ENCODE results near the gene CCR5. TPM values are rescaled to one million over a fixed set of nuclear protein-coding genes. Genes with fewer than 3 reads are reported as not detected.
"Not testable (repeated sequence)": the region's sequence is repeated elsewhere in the genome, so short reads cannot be mapped to it uniquely, and the experiment has no call there.

CCR5 gene
- under 1 TPM; 0.17 to 0.48 (median 0.43) TPM for polyA plus RNA-seq (ENCODE audit: insufficient read length in 4 of 4)

DNA sequence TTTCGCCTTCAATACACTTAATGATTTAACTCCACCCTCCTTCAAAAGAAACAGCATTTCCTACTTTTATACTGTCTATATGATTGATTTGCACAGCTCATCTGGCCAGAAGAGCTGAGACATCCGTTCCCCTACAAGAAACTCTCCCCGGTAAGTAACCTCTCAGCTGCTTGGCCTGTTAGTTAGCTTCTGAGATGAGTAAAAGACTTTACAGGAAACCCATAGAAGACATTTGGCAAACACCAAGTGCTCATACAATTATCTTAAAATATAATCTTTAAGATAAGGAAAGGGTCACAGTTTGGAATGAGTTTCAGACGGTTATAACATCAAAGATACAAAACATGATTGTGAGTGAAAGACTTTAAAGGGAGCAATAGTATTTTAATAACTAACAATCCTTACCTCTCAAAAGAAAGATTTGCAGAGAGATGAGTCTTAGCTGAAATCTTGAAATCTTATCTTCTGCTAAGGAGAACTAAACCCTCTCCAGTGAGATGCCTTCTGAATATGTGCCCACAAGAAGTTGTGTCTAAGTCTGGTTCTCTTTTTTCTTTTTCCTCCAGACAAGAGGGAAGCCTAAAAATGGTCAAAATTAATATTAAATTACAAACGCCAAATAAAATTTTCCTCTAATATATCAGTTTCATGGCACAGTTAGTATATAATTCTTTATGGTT, at the start of gene CCR5:
TSS of gene CCR5 (plus strand) at position 108 of the 680 bp plus-strand sequence. CDS start 1,957 bp downstream, outside the sequence.
- no peak for DNase-seq (ENCODE audit: low read depth in 4 of 4, low spot score in 2 of 4)

DNA sequence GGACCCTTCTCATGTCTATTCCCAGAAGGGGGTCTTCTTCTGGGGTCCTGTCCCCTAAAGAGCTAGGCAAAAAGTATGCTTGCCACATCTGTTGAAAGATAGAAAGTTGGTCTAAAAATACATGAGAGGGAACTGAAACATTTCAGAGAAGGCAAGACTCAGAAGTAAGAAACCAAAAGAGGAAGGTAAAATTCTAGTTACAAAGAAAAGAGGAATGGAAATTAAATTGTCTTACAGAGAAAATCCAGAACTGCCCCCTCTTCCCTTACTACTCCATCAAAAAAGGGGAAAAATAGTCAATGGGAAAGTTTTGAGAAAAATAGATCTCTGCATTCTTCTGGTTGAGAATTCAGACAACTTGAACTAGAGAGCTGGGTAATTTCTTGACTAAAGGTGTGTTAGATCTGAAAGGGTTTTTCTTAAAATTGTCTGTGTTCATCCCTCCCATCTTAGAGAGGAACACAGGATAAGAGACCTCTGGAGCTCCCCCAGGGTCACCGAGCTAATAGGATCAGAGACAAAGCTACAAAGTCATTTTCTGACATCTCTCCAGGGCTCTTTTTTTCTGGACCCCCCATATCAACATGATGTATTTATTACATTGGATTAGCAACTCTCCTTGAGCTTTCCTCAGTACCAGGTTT, 49.2 kb upstream of the CCR5 start:
- DNase-seq (ENCODE audit: low read depth in 4 of 4, low spot score in 2 of 4): no peak

DNA sequence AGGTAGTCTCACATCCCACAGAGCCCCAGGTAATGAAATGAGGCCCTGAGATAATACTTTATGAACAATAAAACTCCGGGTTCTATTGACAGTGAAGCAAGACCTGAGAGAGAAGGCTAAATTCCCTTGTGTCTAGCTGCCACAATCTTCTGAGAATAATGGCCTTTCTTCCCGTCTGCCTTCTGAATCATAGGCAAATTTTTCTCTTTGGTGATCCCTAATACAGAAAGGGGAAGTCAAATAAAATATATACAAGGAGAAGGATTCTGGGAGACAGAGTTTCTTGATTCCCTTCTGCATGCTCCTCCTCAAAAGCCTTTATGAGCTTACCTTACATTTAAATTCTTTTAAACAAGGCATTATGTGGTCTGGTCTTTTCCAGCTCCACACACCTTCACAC, 46.7 kb upstream of the CCR5 start:
- DNase-seq (ENCODE audit: low read depth in 4 of 4, low spot score in 2 of 4): no peak

GRCh38 chr3:46325645-46326300, 45.0 kb upstream of the CCR5 start:
- DNase-seq (ENCODE audit: low read depth in 4 of 4, low spot score in 2 of 4): no peak

DNA sequence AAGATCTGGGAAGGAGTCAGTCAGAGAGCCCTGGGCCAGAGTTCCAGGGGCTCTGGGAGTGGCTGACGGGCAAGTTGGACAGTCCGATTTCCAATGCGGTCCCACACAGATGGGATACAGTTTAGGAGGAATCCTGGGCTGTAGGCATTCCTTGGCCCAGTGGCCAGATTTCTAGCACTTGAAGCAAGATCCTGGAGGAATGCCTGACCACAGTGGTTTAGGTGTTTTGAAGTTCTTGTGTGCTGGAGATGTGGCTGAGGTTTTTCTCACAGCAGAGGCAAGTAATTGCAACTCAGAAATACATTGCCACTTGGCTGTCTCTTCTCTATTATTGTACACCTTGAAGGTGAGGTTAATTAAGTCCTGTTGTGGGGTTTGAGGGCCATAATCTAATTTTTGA, 40.1 kb upstream of the CCR5 start:
- not testable (repeated sequence) for DNase-seq (ENCODE audit: low read depth in 4 of 4, low spot score in 2 of 4)

GRCh38 chr3:46334741-46335478, 35.8 kb upstream of the CCR5 start:
- no peak for DNase-seq (ENCODE audit: low read depth in 4 of 4, low spot score in 2 of 4)

DNA sequence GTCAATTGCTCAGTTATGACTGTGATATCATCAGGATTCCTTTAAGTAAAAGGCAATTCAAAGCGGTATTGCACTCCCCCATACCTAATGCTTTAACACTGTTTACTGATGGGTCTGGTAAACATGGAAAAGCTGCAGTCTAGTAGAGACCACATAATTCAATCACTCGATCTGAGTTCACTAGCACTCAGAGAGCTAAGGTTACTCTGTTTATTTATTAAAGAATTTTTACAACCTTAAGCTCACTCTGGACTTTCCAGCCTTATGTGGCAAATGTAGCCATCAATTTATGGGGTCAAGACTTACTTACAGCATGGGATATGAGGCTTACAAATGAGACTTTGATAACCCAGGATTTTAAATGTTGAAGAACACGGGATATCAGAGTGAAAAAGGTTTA, 35.2 kb upstream of the CCR5 start:
- no peak for DNase-seq (ENCODE audit: low read depth in 4 of 4, low spot score in 2 of 4)

- DNase-seq (ENCODE audit: low read depth in 4 of 4, low spot score in 2 of 4): no peak
Observed at GRCh38 chr3:46337911-46338310, 32.8 kb upstream of the CCR5 start.

GRCh38 chr3:46338840-46339239, 31.9 kb upstream of the CCR5 start:
- no peak for DNase-seq (ENCODE audit: low read depth in 4 of 4, low spot score in 2 of 4)

GRCh38 chr3:46344476-46344875, 26.3 kb upstream of the CCR5 start:
- DNase-seq (ENCODE audit: low read depth in 4 of 4, low spot score in 2 of 4): no peak

DNA sequence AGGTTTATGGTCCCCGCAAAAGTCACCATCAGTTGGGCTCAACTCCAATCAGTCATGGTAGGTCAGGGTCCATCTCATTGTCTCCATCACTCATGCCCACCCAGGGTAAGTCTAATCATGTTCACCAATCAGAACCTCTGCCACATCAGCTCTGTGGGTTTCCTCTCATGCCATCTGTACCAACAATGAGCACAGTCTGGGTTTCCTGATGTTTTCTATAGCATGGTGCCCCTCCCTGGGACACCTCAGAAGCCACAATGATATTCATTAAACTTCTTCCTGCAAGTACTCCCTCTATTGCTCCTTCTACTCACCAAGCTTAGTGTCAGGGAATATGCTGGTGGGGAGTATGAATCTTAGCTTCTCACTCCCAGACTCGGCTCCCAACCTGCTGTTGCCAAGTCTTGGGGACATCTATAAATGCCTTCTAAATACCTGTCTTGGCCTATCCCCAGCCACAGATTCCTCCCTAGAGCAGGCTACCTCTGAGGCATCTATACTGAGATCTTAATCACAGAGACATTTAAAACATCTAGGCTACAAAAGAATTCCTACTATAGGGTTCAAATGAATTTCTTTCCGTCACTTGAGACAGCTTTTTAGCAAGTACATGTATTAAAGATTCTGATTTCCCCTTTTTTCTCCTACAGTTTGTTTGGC, 21.8 kb upstream of the CCR5 start:
- DNase-seq (ENCODE audit: low read depth in 4 of 4, low spot score in 2 of 4): no peak

DNA sequence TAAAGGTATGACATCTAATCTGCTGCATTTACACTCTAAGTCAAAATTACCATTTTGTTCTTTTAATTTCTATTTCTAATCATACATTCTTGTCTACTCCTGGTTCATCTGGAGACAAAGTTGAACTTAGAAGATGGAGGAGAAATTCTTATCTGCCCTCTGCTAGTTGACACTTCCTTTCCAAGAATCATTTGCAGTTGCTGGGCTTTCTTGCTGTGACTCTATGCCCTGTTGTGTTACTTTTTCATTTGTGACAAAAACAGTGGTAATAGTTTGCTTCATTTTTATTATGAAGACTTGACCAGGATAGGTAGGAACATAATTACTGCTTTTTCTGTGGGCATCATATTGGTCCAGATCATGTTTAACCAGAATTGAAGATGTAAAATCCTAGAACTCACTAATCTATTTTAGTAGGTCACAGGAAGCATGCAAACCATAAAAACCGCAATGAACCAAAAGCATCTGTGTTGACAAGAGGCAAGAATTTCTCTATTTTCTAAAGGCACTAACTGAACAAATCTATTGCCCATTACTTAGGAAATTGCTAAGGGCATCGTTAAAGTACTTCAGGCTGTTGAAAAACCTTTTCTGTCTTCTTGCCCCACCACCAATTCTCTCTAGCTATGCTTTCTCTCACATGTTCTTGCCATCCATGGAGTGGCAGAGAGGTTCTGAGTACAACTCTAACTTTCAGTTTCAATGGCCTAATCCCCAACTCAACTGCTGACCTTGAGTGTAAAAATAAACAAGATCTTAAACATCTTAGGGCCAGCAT, 21.1 kb upstream of the CCR5 start:
- no peak for DNase-seq (ENCODE audit: low read depth in 4 of 4, low spot score in 2 of 4)

- DNase-seq (ENCODE audit: low read depth in 4 of 4, low spot score in 2 of 4): no peak
Observed at GRCh38 chr3:46350262-46350565, 20.5 kb upstream of the CCR5 start.

DNA sequence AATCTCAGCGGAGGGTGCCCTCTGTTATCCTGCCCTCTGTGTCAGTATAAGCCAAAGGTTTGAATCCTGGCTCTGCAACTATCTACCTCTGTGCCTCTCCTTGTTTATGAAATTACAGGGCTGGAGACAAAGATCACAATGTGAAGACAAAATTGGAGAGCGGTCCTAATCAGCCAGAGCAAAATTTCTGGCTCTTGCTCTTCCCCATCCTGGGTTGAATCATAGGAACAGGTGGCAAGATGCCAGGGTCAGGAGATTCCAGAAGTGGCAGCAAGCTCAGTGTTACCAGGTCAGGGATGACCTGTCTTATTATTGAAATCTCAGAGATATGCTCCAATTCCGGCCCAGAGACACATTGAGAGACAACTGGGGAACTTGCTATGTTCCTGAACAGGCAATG, 19.1 kb upstream of the CCR5 start:
- DNase-seq (ENCODE audit: low read depth in 4 of 4, low spot score in 2 of 4): no peak

DNA sequence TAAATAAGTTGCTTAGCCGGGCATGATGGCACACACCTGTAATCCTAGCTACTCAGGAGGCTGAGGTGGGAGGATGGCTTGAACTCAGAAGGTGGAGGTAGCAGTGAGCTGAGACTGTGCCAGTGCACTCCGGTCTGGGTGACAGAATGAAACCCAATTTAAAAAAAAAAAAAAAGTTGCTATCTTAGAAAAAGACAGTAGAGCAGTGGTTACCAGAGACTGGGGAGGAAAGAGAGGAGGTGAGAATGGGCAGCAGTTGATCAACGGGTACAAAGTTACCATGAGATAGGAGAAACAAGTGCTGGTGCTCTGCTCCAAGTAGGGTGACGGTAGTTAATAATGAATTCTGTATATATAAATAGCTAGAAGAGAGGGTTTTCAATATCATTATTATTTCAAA, 17.7 kb upstream of the CCR5 start:
- no peak for DNase-seq (ENCODE audit: low read depth in 4 of 4, low spot score in 2 of 4)

DNA sequence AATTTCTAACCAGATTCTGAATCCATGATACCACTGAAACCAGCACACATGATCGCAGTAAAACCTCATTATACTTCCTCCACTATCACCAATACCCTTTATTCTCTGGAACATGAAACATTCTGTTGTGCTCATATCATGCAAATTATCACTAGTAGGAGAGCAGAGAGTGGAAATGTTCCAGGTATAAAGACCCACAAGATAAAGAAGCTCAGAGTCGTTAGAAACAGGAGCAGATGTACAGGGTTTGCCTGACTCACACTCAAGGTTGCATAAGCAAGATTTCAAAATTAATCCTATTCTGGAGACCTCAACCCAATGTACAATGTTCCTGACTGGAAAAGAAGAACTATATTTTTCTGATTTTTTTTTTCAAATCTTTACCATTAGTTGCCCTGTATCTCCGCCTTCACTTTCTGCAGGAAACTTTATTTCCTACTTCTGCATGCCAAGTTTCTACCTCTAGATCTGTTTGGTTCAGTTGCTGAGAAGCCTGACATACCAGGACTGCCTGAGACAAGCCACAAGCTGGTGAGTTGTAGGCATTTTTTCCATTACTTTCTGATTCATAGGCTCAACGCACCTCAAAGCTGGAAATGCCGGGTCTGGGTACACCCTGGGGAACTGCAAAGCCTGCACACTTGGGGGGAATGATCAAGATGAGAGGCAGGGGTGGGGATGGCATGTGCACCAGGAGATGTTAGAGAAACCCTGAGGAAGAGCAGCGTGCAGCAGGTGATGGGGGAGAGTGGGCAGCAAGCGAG, 16.9 kb upstream of the CCR5 start, which contains the start of gene CCR2:
TSS of gene CCR2 (plus strand) at position 465 of the 764 bp plus-strand sequence. CDS start 3,417 bp downstream, outside the sequence.
- DNase-seq (ENCODE audit: low read depth in 4 of 4, low spot score in 2 of 4): no peak

DNA sequence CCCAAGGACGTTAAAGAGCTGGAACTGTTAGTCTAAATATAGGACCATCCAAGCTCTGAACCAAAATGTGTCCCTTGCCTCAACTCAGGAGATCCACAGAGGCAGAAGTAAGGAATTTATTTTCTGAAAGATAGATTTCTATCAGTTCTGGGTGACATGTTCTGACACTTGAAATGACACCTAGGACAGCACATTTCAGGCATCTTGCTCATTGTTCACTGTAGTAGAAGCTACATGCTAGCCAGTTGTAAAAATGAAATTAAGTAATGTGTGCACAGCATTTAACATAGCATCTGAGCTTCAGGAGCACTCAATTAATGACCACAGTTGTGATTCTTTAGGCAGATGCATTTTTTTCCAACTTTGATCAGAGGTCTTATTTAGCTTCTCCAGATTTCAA, 16.3 kb upstream of the CCR5 start:
- DNase-seq (ENCODE audit: low read depth in 4 of 4, low spot score in 2 of 4): no peak

DNA sequence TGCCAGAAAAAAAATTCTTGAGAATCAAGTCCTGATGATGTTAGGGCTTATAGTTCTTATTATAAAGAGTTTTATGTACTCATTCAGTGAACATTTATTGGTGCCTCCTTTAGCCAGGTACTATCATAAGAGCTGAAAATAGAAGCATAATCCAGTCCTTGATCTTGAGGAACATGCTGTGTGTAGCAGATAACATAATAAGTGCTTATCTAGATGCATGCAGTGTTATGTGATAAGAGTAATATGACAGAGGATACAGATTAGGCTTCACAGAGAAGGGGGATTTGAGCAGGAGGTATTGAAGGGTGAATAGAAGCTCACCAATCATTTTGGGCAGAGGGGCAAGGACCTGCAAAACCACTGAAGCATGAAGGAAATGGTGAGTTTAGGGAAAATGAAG, 15.8 kb upstream of the CCR5 start:
- DNase-seq (ENCODE audit: low read depth in 4 of 4, low spot score in 2 of 4): no peak

- no peak for DNase-seq (ENCODE audit: low read depth in 4 of 4, low spot score in 2 of 4)
Observed at GRCh38 chr3:46356276-46356675, 14.5 kb upstream of the CCR5 start.
